K562 (cell line): ENCODE results near the gene ACOT4. TPM values are rescaled to one million over a fixed set of nuclear protein-coding genes. Genes with fewer than 3 reads are reported as not detected.

ENCODE experiments used
- ATAC-seq: fragments of 200-7000 bp; cut with Tn5 transposase; 3 replicates; pipeline ENCODE4 v1.9.1; 2020; ENCODE audit warnings: moderate library complexity
- BruUV-seq: library from RNA; stranded (reverse); fragments of 400-500 nt; replicated peaks from 2 replicates; lab custom pipeline; 2021; lab: Mats Ljungman, UMichigan
- CTCF ChIA-PET: fragments of 300-600 bp; formaldehyde crosslinking; extraction: SDS; loops from one replicate; lab custom pipeline; 2021; ENCODE audit warnings: low intra/inter-chr PET ratio; lab: Yijun Ruan, JAX
- POLR2A ChIA-PET: fragments of 300-600, 350-650 bp; sonication (Branson Sonifier 250); formaldehyde crosslinking; extraction: SDS; loops from one replicate; lab custom pipeline; 2021; ENCODE audit warnings: antibody characterized with exemption, inconsistent platforms; lab: Yijun Ruan, JAX
- DNase-seq, 4 experiments: peaks; one replicate each; pipeline versions ENCODE4 v3.0.0 to v3.0.0-alpha.2; 2011 to 2018; ENCODE audit warnings: low spot score in 3 of 4, mixed read lengths in 3 of 4; ENCODE audit errors: extremely low read depth in 1 of 4
- FAIRE-seq: peaks from 2 replicates; lab custom pipeline; 2011; peaks lifted over from hg19 to GRCh38; lab: Jason Lieb, UNC
- H2AFZ ChIP-seq: 2 replicates; pipeline ENCODE4 v1.6.0; 2011; ENCODE audit warnings: low read depth, low read length, control low read depth, inconsistent platforms
- H3K27ac ChIP-seq: fragments of 200-600 bp; 3 replicates; pipeline ENCODE4 v1.8.0; 2011; ENCODE audit warnings: low read depth, mild to moderate bottlenecking, control low read depth, inconsistent platforms, low read length, moderate library complexity, mixed read lengths; ENCODE audit errors: extremely low read depth
- H3K27me3 ChIP-seq, 2 experiments: fragments of 300-600 bp in 1 of 2; 2 replicates in 1 of 2; 3 replicates in 1 of 2; pipeline versions ENCODE4 v1.6.0 to v1.8.0; 2011; ENCODE audit warnings: inconsistent platforms in 2 of 2, low read length in 2 of 2, mild to moderate bottlenecking in 1 of 2, mixed read lengths in 1 of 2, moderate library complexity in 1 of 2; ENCODE audit not compliant: control insufficient read depth in 2 of 2, insufficient read depth in 2 of 2
- H3K36me3 ChIP-seq: fragments of 300-600 bp; 3 replicates; pipeline ENCODE4 v1.8.0; 2011; ENCODE audit warnings: mild to moderate bottlenecking, low read length, inconsistent platforms; ENCODE audit not compliant: control insufficient read depth, insufficient read depth
- H3K4me1 ChIP-seq, 2 experiments: fragments of 200-600 bp in 1 of 2; replicated peaks in 1 of 2; 2 replicates in 1 of 2; 3 replicates in 1 of 2; pipeline versions ENCODE4 v1.5.1 to v1.8.0; 2011; ENCODE audit warnings: inconsistent platforms in 2 of 2, low read length in 2 of 2, mild to moderate bottlenecking in 1 of 2, mixed read lengths in 1 of 2, moderate library complexity in 1 of 2; ENCODE audit not compliant: control insufficient read depth in 2 of 2, insufficient read depth in 2 of 2
- H3K4me2 ChIP-seq: 2 replicates; pipeline ENCODE4 v1.6.1; 2011; ENCODE audit warnings: low read length, control low read depth, inconsistent platforms, mixed read lengths; ENCODE audit not compliant: insufficient read depth
- H3K4me3 ChIP-seq: fragments of 200-600 bp; sonication (generic), shearing (Covaris generic); 2 replicates; pipeline ENCODE4 v1.5.1; 2016; ENCODE audit warnings: control low read depth, inconsistent platforms
- H3K79me2 ChIP-seq: fragments of 200-600 bp; 3 replicates; pipeline ENCODE4 v1.8.0; 2011; ENCODE audit warnings: low read length, inconsistent platforms; ENCODE audit not compliant: control insufficient read depth, insufficient read depth
- H3K9ac ChIP-seq, 2 experiments: 2 replicates each; pipeline versions ENCODE4 v1.6.0 to v1.6.1; 2011; ENCODE audit warnings: low read depth in 2 of 2, low read length in 2 of 2, control low read depth in 1 of 2, inconsistent platforms in 1 of 2, mild to moderate bottlenecking in 1 of 2, mixed read lengths in 1 of 2; ENCODE audit not compliant: insufficient read depth in 1 of 2
- H3K9me1 ChIP-seq: one replicate; pipeline ENCODE4 v1.6.0; 2011; ENCODE audit warnings: inconsistent platforms, mild to moderate bottlenecking, low read length, moderate library complexity; ENCODE audit not compliant: control insufficient read depth, insufficient read depth
- H3K9me3 ChIP-seq: replicated peaks from 2 replicates; pipeline ENCODE4 v1.5.1; 2011; ENCODE audit warnings: low read depth, low read length, inconsistent platforms; ENCODE audit not compliant: control insufficient read depth, insufficient read depth
- H4K20me1 ChIP-seq: replicated peaks from 2 replicates; pipeline ENCODE4 v1.6.1; 2011; ENCODE audit warnings: low read length, inconsistent platforms, mixed read lengths; ENCODE audit not compliant: control insufficient read depth, insufficient read depth
- ARHGAP35 ChIP-seq: fragments of 450-650 bp; IDR thresholded peaks from 2 replicates; pipeline ENCODE4 v1.6.1; 2018; ENCODE audit not compliant: partially characterized antibody
- BCOR ChIP-seq: fragments of 450-650 bp; IDR thresholded peaks from 2 replicates; pipeline ENCODE4 v1.6.1; 2016
- CREB3 ChIP-seq: fragments of 450-650 bp; conservative IDR thresholded peaks from 2 replicates; pipeline ENCODE4 v1.6.1; 2016; ENCODE audit warnings: missing genetic modification characterization, low read depth, mild to moderate bottlenecking, missing compliant biosample characterization, moderate library complexity
- POLR3G ChIP-seq: IDR thresholded peaks from 2 replicates; pipeline ENCODE4 v1.6.1; 2011; ENCODE audit not compliant: insufficient read length, insufficient replicate concordance; ENCODE audit errors: extremely low read depth
- SUPT5H ChIP-seq: fragments of 450-650 bp; IDR thresholded peaks from 2 replicates; pipeline ENCODE4 v1.6.1; 2016
- THAP12 ChIP-seq: fragments of 250-450 bp; sonication (Bioruptor Pico); IDR thresholded peaks from 2 replicates; pipeline ENCODE4 v1.9.0; 2021; ENCODE audit warnings: mild to moderate bottlenecking, inconsistent platforms
- ZBTB49 ChIP-seq: sonication (generic); formaldehyde crosslinking; IDR thresholded peaks from 2 replicates; pipeline ENCODE4 v1.8.0; 2022; ENCODE audit warnings: missing genetic modification reagents, mild to moderate bottlenecking, borderline replicate concordance
- ZNF24 ChIP-seq: fragments of 450-650 bp; IDR thresholded peaks from 2 replicates; pipeline ENCODE4 v1.6.1; 2016
- WGBS: fragments of 100-300 bp; shearing (Covaris generic); methylation state at CpG from one replicate; pipeline ENCODE4 v1.1.6; 2016; ENCODE audit warnings: low coverage, mixed read lengths; ENCODE audit not compliant: insufficient coverage; ENCODE audit errors: missing lambda C conversion rate; 5-methylcytosine and 5-hydroxymethylcytosine counted together
- in situ Hi-C: fragments of 300-500 bp; cut with MboI; formaldehyde crosslinking; loops from 4 replicates; pipeline ENCODE4 v1.15.0; 2018; ENCODE audit warnings: inconsistent platforms, mixed read lengths
- intact Hi-C: fragments of 100-400 bp; cut with micrococcal nuclease; formaldehyde crosslinking; loops from 2 replicates; pipeline ENCODE4 v1.14.2; 2022
- polyA plus RNA-seq, 8 experiments: library from polyadenylated mRNA; depleted of rRNA in 4 of 8; stranded (reverse) in 5 of 8; unstranded in 3 of 8; fragments of >200 nt; fragmentation: Nextera tagmentation in 2 of 8; fragmentation: Illumina TruSeq in 1 of 8; extraction: Ambion mirVana in 2 of 8; extraction: Trizol in 1 of 8; gene quantifications; 2 replicates each; pipeline versions ENCODE4 v1.2.1 to v1.2.3, GENCODE V29; 2011 to 2014; ENCODE audit warnings: inconsistent platforms in 1 of 8, missing spikeins in 1 of 8
- total RNA-seq, 7 experiments: library from RNA; depleted of rRNA in 6 of 7; stranded (reverse); fragments of >200 nt in 6 of 7; fragmentation: Illumina TruSeq in 2 of 7; extraction: Trizol in 2 of 7; gene quantifications; 2 replicates each; pipeline versions ENCODE4 v1.2.1 to v1.2.3, GENCODE V29; 2011 to 2021; ENCODE audit warnings: low replicate concordance in 1 of 7

ACOT4 gene
- total and polyA plus RNA-seq, 9 of the 15 experiments (the other 6 are each of a cell fraction or from before 2014, with no cell fraction given), result not detected

GRCh38 chr14:73637830-73638229, 46.2 kb downstream of the ACOT4 start:
- 75% methylated on average over 2 of the region's 5 CpGs for WGBS
- ChIA-PET POLR2A (no interaction called here), CTCF (no interaction called here)
- TF ChIP-seq POLR3G, result no peak
- TF ChIP-seq THAP12 (CRISPR knock-in tag), result no peak
- TF ChIP-seq CREB3 (tag), result no peak
- no peak for TF ChIP-seq ZNF24
- TF ChIP-seq ZBTB49 (CRISPR knock-in tag), result no peak
- no peak for TF ChIP-seq BCOR
- TF ChIP-seq ARHGAP35, result no peak
- TF ChIP-seq SUPT5H, result no peak
- intact Hi-C loops, result loop anchor here (10.0 kb wide), 1 partner anchor 217 kb away; the partner anchor contains the start of gene PTGR2
- Histone ChIP-seq H3K36me3 (no peaks in the 10 kb centered on the region), H3K27ac (no peak overlapping the region), H3K27me3 (no peaks in the 10 kb centered on the region), H3K4me1 (peaks cover 0 to 9% of the 10 kb centered on the region in 2 experiments; a peak in 2 of 5 replicates), H4K20me1 (no peaks in the 10 kb centered on the region), H3K4me2 (no peak overlapping the region), H3K9me1 (no peaks in the 10 kb centered on the region), H3K9ac (no peak overlapping the region), H3K9me3 (no peaks in the 10 kb centered on the region), H2AFZ (no peak overlapping the region), H3K4me3 (no peak overlapping the region), H3K79me2 (no peaks in the 10 kb centered on the region)
- FAIRE-seq (no peak), DNase-seq (no peak), ATAC-seq (no peak)
- in situ Hi-C loops, result no loop called here
- BruUV-seq, result no TSS peak
